Measurements from ENCODE around the gene CLDN9.

The CLDN9 gene, protein sequence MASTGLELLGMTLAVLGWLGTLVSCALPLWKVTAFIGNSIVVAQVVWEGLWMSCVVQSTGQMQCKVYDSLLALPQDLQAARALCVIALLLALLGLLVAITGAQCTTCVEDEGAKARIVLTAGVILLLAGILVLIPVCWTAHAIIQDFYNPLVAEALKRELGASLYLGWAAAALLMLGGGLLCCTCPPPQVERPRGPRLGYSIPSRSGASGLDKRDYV

GRCh38 chr16:3012828-3013420 is at the start of gene CLDN9:
CLDN9 (plus strand) TSS chr16:3012923; CDS start chr16:3013363, 440 bp downstream.
- peak; percentile 82 for DNase-seq

DNA sequence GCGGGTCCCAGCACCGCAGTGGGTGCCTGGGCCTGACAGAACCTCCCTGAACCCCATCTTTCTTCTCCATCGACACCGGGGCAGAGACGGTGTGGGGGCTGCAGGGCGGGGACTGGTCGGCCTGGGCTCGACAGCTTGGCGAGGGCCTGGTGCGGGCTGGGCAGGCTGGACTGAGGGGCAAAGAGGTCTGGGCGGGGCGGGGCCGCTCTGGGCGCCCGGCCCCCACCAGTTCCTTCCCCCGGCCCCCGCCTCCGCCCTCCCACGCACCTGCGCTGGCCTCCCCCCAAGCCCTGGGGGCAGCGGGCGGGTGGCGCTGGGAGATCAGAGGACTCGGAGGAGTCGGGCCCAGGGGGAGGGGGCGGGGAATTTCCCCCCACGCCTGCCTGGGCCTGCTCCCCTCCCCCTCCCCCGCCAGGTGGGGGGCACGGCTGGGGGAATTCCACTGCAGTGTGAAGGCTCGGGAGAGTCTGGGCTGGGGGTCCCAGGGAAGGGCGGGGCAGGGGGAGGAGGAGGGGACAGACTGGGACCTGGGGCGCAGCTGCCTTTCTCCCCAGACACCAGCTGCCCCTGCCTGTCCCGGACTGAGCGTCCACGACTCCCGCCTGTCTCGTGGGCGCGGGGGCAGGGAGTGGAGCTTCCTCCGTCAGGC is 49.5 kb upstream of the CLDN9 start:
- DNase-seq, result no peak

DNA sequence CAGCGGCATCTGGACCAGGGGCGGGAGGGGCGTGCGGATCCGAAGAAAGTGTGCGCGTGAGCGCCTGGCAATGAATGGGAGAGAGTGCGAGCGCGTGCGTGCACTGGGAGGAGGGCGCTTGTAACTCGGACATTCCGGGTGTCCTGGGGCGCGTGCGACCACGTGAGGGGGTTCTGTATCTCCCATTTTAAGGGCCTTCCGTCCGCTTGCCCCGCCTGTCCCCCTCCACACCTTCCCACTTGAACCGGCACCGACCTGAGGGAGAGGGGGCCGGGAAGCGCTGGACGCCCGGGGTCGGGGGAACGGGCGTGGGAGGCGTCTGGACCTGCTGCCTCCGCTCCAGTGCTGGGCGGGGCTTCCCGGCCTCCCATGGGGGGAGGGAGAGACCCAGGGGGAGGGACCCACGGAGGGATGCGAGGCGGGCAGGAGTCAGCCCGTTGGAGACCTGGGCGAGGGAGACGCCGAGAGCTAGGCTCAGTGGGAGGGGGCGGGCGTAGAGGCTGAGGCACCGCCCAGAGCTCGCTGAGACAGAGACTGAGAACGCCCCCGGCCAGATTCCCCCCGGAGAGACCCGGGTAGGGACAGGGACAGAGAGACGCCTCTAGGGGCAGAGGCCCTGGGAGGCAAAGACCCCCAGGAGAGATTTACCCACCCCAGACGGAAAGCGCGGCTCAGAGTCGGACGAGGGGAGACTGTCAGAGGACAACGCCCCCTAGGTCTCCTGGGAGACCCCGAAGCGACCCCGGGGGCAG is 48.8 kb upstream of the CLDN9 start, which contains the start of gene KREMEN2:
Gene KREMEN2 (plus strand): TSS at position 553 of the 752 bp plus-strand sequence. CDS start 246 bp downstream, outside the sequence.
- DNase-seq, result peak; percentile 21

DNA sequence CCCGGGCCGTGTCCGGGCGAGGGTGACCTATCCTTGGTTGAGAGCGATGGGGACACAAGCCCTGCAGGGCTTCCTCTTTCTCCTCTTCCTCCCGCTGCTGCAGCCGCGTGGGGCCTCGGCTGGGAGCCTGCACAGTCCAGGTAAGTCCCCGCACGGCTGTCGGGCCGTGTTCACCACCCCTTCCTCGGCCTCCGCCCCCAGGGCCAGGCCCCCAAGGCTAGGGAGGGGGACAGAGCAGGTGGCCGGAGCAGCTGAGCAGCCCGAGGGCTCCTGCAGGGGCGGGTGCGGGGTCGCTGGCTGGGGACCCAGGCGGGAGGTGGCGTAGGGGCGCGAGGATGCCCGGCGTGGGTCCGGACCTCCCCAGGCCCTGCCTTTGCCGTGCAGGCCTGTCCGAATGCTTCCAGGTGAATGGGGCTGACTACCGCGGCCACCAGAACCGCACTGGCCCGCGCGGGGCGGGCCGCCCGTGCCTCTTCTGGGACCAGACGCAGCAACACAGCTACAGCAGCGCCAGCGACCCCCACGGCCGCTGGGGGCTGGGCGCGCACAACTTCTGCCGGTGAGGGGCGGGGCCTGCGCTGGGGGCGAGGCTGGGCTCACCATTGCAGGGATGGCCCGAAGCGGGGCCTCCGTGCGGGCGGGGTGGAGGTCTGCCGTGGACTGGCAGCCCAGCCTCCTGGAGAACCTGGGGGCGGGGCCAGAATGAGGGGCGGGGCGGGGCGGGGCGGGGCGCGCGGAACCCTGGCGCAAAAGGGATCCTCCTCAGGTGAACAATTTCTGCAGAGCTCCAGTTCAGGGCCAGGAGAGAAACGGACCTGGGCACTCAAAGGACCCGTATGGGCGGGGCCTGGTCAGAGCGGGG is 48.0 kb upstream of the CLDN9 start:
- peak; percentile 35 for DNase-seq

- DNase-seq, result no peak
These were observed 46.5 kb upstream of the CLDN9 start for GRCh38 chr16:2966043-2966807.

- DNase-seq, result no peak
These were observed 45.9 kb upstream of the CLDN9 start for GRCh38 chr16:2966808-2967191.

GRCh38 chr16:2967211-2967631 is 45.5 kb upstream of the CLDN9 start:
- no peak for DNase-seq

- DNase-seq, result no peak
These were observed 45.0 kb upstream of the CLDN9 start for GRCh38 chr16:2967721-2968161.

GRCh38 chr16:2968368-2968737 is 44.4 kb upstream of the CLDN9 start:
- no peak for DNase-seq

GRCh38 chr16:2968738-2969544 is 43.8 kb upstream of the CLDN9 start, which contains the start of gene PAQR4:
PAQR4 (plus strand) TSS chr16:2969348; CDS start chr16:2969675, 327 bp downstream.
- peak; percentile 66 for DNase-seq

- peak; percentile 45 for DNase-seq
These were observed 42.9 kb upstream of the CLDN9 start for GRCh38 chr16:2969545-2970521.

DNA sequence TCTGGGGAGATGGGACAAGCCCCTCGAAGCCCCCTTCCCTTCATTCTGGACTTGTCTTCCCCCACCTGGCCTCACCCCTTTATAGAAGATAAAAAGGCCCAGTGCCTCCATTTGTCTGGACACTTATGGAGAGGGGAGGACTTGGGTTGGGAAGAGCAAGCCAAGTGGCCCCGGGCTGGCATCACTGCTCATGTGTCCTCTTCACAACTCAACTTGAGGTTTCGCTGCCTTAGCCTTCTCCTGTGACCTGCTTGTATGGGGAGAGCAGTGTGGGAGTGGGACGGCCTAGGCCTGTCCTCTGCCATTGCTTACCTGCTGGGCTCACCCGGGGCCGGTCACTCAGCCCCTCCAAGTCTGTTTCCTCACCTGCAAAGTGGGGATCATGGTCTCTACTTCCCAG is 42.2 kb upstream of the CLDN9 start:
- no peak for DNase-seq

GRCh38 chr16:2971134-2971984 is 41.4 kb upstream of the CLDN9 start:
- DNase-seq, result no peak

DNA sequence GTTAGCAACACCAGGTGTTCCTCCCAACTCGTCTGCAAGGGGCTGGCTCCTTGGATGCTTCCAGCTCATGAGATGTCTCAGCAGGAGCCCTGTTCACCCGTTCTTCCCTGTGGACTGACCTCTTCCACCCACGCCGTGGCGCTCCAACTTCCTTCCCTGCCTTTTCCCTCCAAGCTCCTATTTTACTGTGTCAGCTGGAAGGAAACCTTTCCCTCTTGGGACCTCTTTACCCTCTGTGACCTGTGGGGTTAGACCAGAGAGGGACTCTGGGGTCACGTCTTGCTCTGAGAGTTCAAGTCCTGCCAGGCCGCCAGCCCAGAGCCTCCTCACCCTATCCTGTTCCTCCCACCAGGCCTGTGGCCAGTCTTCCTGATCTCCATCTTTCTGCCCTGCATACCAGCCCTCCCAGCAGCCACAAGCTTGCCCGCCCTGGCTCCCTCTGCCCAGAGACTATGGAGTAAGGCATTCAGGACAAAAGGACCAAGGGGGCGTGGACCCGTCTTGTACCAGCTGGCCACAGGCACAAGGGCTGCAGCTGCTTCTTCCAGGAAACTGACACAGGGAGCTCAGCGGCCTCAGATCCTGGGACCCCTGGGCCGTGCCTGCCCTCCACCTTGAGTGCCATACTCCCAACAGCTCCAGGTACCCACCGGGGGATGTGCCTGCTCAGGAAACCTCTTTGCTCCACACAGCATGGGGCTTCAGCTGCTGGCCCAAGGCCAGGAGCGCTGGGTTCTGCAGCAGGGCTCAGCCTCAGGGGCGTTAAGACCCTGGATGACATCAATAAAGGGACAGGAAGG is 40.5 kb upstream of the CLDN9 start:
- no peak for DNase-seq

DNA sequence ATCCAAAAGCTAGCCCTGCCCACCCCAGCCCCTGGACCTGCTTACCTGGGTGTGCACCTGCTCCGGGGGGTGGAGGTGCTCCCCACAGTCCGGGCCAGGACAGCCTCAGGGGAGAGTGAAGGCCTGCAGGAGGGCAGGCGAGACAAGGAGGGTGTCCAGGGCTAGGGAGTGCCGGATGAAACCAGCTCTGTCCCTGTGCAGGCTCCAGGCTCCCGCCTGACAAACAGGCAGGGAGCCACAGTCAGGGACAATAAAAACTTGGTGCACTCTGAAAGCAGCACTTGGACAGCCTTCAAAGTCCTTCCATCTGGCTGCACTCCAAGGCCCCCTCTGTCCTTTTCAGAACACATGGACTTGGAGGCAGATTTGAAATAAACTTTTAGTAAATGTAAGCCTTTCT is 39.6 kb upstream of the CLDN9 start:
- peak; percentile 33 for DNase-seq

GRCh38 chr16:2973605-2974318 is 39.0 kb upstream of the CLDN9 start:
- no peak for DNase-seq
